ENCODE measurements around the gene MAGEB17. TPM values are rescaled to one million over a fixed set of nuclear protein-coding genes. Genes with fewer than 3 reads are reported as not detected.
A peak's percentile ranks its signal among the peaks of the same experiment; 100 is the strongest.

The MAGEB17 gene
- total and polyA plus RNA-seq, 2 donors = not detected

- no peak for DNase-seq (ENCODE audit: extremely low spot score)
- Histone ChIP-seq H3K27ac (ENCODE audit: low read depth) (no peak overlapping the region), H3K36me3 (ENCODE audit: insufficient read depth) (no peaks in the 10 kb centered on the region), H3K4me3 (ENCODE audit: low read depth, low read length) (no peak overlapping the region), H3K4me1 (ENCODE audit: insufficient read depth) (no peaks in the 10 kb centered on the region)
- 69% methylated on average over 3 of the region's 3 CpGs for WGBS
Observed at GRCh38 chrX:16205840-16206239, 38.6 kb downstream of the MAGEB17 start.

- 81% methylated on average over 1 of the region's 1 CpG for WGBS
- no peak for DNase-seq (ENCODE audit: extremely low spot score)
- H3K4me1 ChIP-seq (ENCODE audit: insufficient read depth) = no peaks in the 10 kb centered on the region
- no peak overlapping the region for H3K27ac ChIP-seq (ENCODE audit: low read depth)
- no peaks in the 10 kb centered on the region for H3K36me3 ChIP-seq (ENCODE audit: insufficient read depth)
- no peak overlapping the region for H3K4me3 ChIP-seq (ENCODE audit: low read depth, low read length)
Observed at GRCh38 chrX:16207634-16208033, 40.4 kb downstream of the MAGEB17 start.

GRCh38 chrX:16208601-16209000 is 41.3 kb downstream of the MAGEB17 start:
- Histone ChIP-seq H3K27ac (ENCODE audit: low read depth) (no peak overlapping the region), H3K36me3 (ENCODE audit: insufficient read depth) (no peaks in the 10 kb centered on the region), H3K4me3 (ENCODE audit: low read depth, low read length) (no peak overlapping the region), H3K4me1 (ENCODE audit: insufficient read depth) (no peaks in the 10 kb centered on the region)
- no peak for DNase-seq (ENCODE audit: extremely low spot score)
- 81% methylated on average over 4 of the region's 4 CpGs for WGBS

GRCh38 chrX:16210061-16210460 is 42.8 kb downstream of the MAGEB17 start:
- Histone ChIP-seq H3K36me3 (ENCODE audit: insufficient read depth) (no peaks in the 10 kb centered on the region), H3K4me1 (ENCODE audit: insufficient read depth) (no peaks in the 10 kb centered on the region), H3K27ac (ENCODE audit: low read depth) (no peak overlapping the region), H3K4me3 (ENCODE audit: low read depth, low read length) (no peak overlapping the region)
- DNase-seq (ENCODE audit: extremely low spot score) = no peak
- 85% methylated on average over 3 of the region's 3 CpGs for WGBS

GRCh38 chrX:16212024-16212423 is 44.7 kb downstream of the MAGEB17 start:
- H3K27ac ChIP-seq (ENCODE audit: low read depth) = no peak overlapping the region
- 83% methylated on average over 2 of the region's 2 CpGs for WGBS
- no peak overlapping the region for H3K4me3 ChIP-seq (ENCODE audit: low read depth, low read length)
- no peak for DNase-seq (ENCODE audit: extremely low spot score)
- H3K4me1 ChIP-seq (ENCODE audit: insufficient read depth) = no peaks in the 10 kb centered on the region
- no peaks in the 10 kb centered on the region for H3K36me3 ChIP-seq (ENCODE audit: insufficient read depth)

- H3K4me1 ChIP-seq (ENCODE audit: insufficient read depth) = no peaks in the 10 kb centered on the region
- no peak for DNase-seq (ENCODE audit: extremely low spot score)
- no peak overlapping the region for H3K27ac ChIP-seq (ENCODE audit: low read depth)
- no peaks in the 10 kb centered on the region for H3K36me3 ChIP-seq (ENCODE audit: insufficient read depth)
- H3K4me3 ChIP-seq (ENCODE audit: low read depth, low read length) = no peak overlapping the region
Observed at GRCh38 chrX:16212436-16212835, 45.2 kb downstream of the MAGEB17 start.

- H3K4me3 ChIP-seq (ENCODE audit: low read depth, low read length) = no peak overlapping the region
- peak; percentile 7 for DNase-seq (ENCODE audit: extremely low spot score)
- no peak overlapping the region for H3K27ac ChIP-seq (ENCODE audit: low read depth)
- no peaks in the 10 kb centered on the region for H3K36me3 ChIP-seq (ENCODE audit: insufficient read depth)
- H3K4me1 ChIP-seq (ENCODE audit: insufficient read depth) = no peaks in the 10 kb centered on the region
- 33% methylated on average over 2 of the region's 2 CpGs for WGBS
Observed at GRCh38 chrX:16213961-16214360, 46.7 kb downstream of the MAGEB17 start.

GRCh38 chrX:16215660-16216059 is 48.4 kb downstream of the MAGEB17 start:
- Histone ChIP-seq H3K27ac (ENCODE audit: low read depth) (no peak overlapping the region), H3K4me1 (ENCODE audit: insufficient read depth) (no peaks in the 10 kb centered on the region), H3K4me3 (ENCODE audit: low read depth, low read length) (no peak overlapping the region), H3K36me3 (ENCODE audit: insufficient read depth) (no peaks in the 10 kb centered on the region)
- 86% methylated on average over 1 of the region's 1 CpG for WGBS
- DNase-seq (ENCODE audit: extremely low spot score) = no peak

Other genes starting within 250 kb of the MAGEB17 start
- gene GRPR, start 43.9 kb upstream of the MAGEB17 start, total RNA-seq = 1.1 TPM
- 0.11 TPM for gene GRPR, start 43.9 kb upstream of the MAGEB17 start, polyA plus RNA-seq